Ishikawa (cell line): ENCODE results near the gene LSM10.

Source experiments
- CEBPB ChIP-seq: IDR thresholded peaks from 2 replicates; pipeline ENCODE4 v1.6.1; 2012
- CREB1 ChIP-seq: IDR thresholded peaks from 2 replicates; pipeline ENCODE4 v1.6.1; 2012; ENCODE audit warnings: low read depth
- EGR1 ChIP-seq: IDR thresholded peaks from 2 replicates; pipeline ENCODE4 v1.6.1; 2012
- EP300 ChIP-seq: IDR thresholded peaks from 2 replicates; pipeline ENCODE4 v1.6.1; 2012; ENCODE audit warnings: borderline replicate concordance
- FOXM1 ChIP-seq: IDR thresholded peaks from 2 replicates; pipeline ENCODE4 v1.6.1; 2012; ENCODE audit warnings: low read depth, borderline replicate concordance
- MAX ChIP-seq: IDR thresholded peaks from 2 replicates; pipeline ENCODE4 v1.6.1; 2012
- NFIC ChIP-seq: IDR thresholded peaks from 2 replicates; pipeline ENCODE4 v1.6.1; 2012
- RAD21 ChIP-seq: IDR thresholded peaks from 2 replicates; pipeline ENCODE4 v1.6.1; 2012; ENCODE audit warnings: low read depth
- REST ChIP-seq: IDR thresholded peaks from 2 replicates; pipeline ENCODE4 v1.6.1; 2012; ENCODE audit warnings: low read depth, mild to moderate bottlenecking
- TAF1 ChIP-seq: IDR thresholded peaks from 2 replicates; pipeline ENCODE4 v1.6.1; 2012; ENCODE audit warnings: low read depth, mild to moderate bottlenecking
- TCF12 ChIP-seq: IDR thresholded peaks from 2 replicates; pipeline ENCODE4 v1.6.1; 2012; ENCODE audit warnings: low read depth
- TEAD4 ChIP-seq: IDR thresholded peaks from 2 replicates; pipeline ENCODE4 v1.6.1; 2012
- USF1 ChIP-seq: IDR thresholded peaks from 2 replicates; pipeline ENCODE4 v1.6.1; 2012
- YY1 ChIP-seq: IDR thresholded peaks from 2 replicates; pipeline ENCODE4 v1.6.1; 2012; ENCODE audit warnings: low read depth
- ZBTB7A ChIP-seq: IDR thresholded peaks from 2 replicates; pipeline ENCODE4 v1.6.1; 2012; ENCODE audit warnings: low read depth

The LSM10 gene

GRCh38 chr1:36408479-36408878 lies 10.8 kb upstream of the LSM10 start:
- TF ChIP-seq REST = no peak
- no peak for TF ChIP-seq CEBPB
- TF ChIP-seq TAF1 = no peak
- TF ChIP-seq TCF12 = no peak
- TF ChIP-seq MAX = no peak
- TF ChIP-seq USF1 = no peak
- TF ChIP-seq NFIC = no peak
- no peak for TF ChIP-seq EP300
- no peak for TF ChIP-seq EGR1
- no peak for TF ChIP-seq RAD21
- no peak for TF ChIP-seq YY1
- TF ChIP-seq CREB1 = no peak
- TF ChIP-seq ZBTB7A = no peak
- no peak for TF ChIP-seq FOXM1
- no peak for TF ChIP-seq TEAD4

GRCh38 chr1:36406440-36406839 lies 8.7 kb upstream of the LSM10 start:
- TF ChIP-seq YY1 = no peak

- TF ChIP-seq EP300 = no peak
- no peak for TF ChIP-seq NFIC
- TF ChIP-seq EGR1 = no peak
- TF ChIP-seq TAF1 = no peak
- TF ChIP-seq TCF12 = no peak
- no peak for TF ChIP-seq ZBTB7A
- no peak for TF ChIP-seq RAD21
- no peak for TF ChIP-seq TEAD4
- TF ChIP-seq MAX = no peak
- no peak for TF ChIP-seq CEBPB
- TF ChIP-seq FOXM1 = no peak
- no peak for TF ChIP-seq CREB1
- TF ChIP-seq USF1 = no peak
- TF ChIP-seq YY1 = no peak
- TF ChIP-seq REST = no peak
Observed at GRCh38 chr1:36402504-36402890, 4.8 kb upstream of the LSM10 start.

- TF ChIP-seq TAF1 (no peak), REST (no peak), MAX (no peak), NFIC (no peak), USF1 (no peak), YY1 (no peak), EGR1 (no peak), RAD21 (no peak), TCF12 (no peak), ZBTB7A (no peak), FOXM1 (no peak), CEBPB (no peak), TEAD4 (no peak), CREB1 (no peak), EP300 (no peak)
Observed at GRCh38 chr1:36401602-36402503, 4.1 kb upstream of the LSM10 start.
